ENCODE results near the gene CABYR. TPM values are rescaled to one million over a fixed set of nuclear protein-coding genes. Genes with fewer than 3 reads are reported as not detected.

The CABYR gene
- 1.3 and 2.9 TPM in 2 replicates for total RNA-seq

GRCh38 chr18:24138789-24139616, at the start of gene CABYR:
Gene CABYR (plus strand): TSS chr18:24139062. CDS start chr18:24143115, 4,053 bp downstream.

Other genes starting within 250 kb of the CABYR start
- 2.3 and 4.1 TPM in 2 replicates for gene TTC39C, start 124.3 kb upstream of the CABYR start, total RNA-seq

Data from epithelial cell of umbilical artery (primary cell).